ENCODE measurements around the gene PDE6D. TPM values are rescaled to one million over a fixed set of nuclear protein-coding genes. Genes with fewer than 3 reads are reported as not detected.

The PDE6D gene
- total and polyA plus RNA-seq, 2 of the 13 experiments (the other 11 are each of a cell fraction or from before 2014, with no cell fraction given), result 14.1 to 23.2 TPM

DNA sequence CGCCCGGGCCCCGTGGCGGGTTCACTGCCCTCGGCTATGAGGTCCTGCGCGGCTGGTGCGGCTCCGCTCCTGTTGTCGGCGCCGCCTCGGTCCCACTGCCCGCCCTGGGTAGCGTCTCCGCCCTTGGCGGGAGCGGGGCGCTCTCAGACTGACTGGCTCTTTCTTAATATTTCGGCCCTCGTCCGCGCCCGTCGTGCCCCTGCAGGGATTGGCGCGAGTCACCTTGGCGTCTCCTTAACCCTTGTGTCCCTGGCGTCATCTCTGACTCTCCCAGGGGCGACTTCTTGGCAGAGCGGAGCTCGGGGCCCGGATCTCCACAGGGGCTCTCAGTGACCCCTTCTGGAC lies 71.5 kb downstream of the PDE6D start (continued):
- TF ChIP-seq KMT2A (CRISPR knock-in tag; IDR thresholded peaks at IDR 0.05) (0 out of 2 replicates have a peak, but pooled peaks have one; percentile 14), TGIF2 (CRISPR knock-in tag; IDR thresholded peaks at IDR 0.05) (no peak), ZNF790 (CRISPR knock-in tag; IDR thresholded peaks at IDR 0.05; ENCODE audit: borderline replicate concordance) (no peak), TBP (CRISPR knock-in tag; IDR thresholded peaks at IDR 0.05) (no peak), ZNF598 (CRISPR knock-in tag; IDR thresholded peaks at IDR 0.05; ENCODE audit: borderline replicate concordance) (peak; percentile 96; the same call in 1 of the 2 replicates), ZNF572 (CRISPR knock-in tag; IDR thresholded peaks at IDR 0.05) (0 out of 2 replicates have a peak, but pooled peaks have one; percentile 52), EP300 (IDR thresholded peaks at IDR 0.05; ENCODE audit: low read depth in 2 of 2, low read length in 2 of 2) (0 out of 4 replicates have a peak, but pooled peaks of 1 of the 2 experiments have one; percentile 35), EP300 (CRISPR knock-in tag; IDR thresholded peaks at IDR 0.05; ENCODE audit: borderline replicate concordance) (no peak), HNRNPLL (IDR thresholded peaks at IDR 0.05; ENCODE audit: low read depth, low read length, poor library complexity, severe bottlenecking) (no peak), DMAP1 (CRISPR knock-in tag; IDR thresholded peaks at IDR 0.05) (peak; percentile 11; the same call in 1 of the 2 replicates), ZNF317 (CRISPR knock-in tag; IDR thresholded peaks at IDR 0.05) (0 out of 2 replicates have a peak, but pooled peaks have one; percentile 2), CC2D1A (CRISPR knock-in tag; IDR thresholded peaks at IDR 0.05) (no peak), ZNF24 (IDR thresholded peaks at IDR 0.05) (no peak), ZBTB8A (CRISPR knock-in tag; IDR thresholded peaks at IDR 0.05; ENCODE audit: borderline replicate concordance, low read depth) (no peak), CHD2 (IDR thresholded peaks at IDR 0.05; ENCODE audit: low read depth, low read length) (no peak), RBM39 (IDR thresholded peaks at IDR 0.05; ENCODE audit: low read depth, low read length, poor library complexity, severe bottlenecking) (peak; percentile 67), ZZZ3 (CRISPR knock-in tag; IDR thresholded peaks at IDR 0.05; ENCODE audit: borderline replicate concordance) (no peak), SOX6 (IDR thresholded peaks at IDR 0.05) (no peak), SOX6 (CRISPR knock-in tag; IDR thresholded peaks at IDR 0.05) (peak; percentile 39; the same call in 1 of the 2 replicates), ZNF616 (CRISPR knock-in tag; IDR thresholded peaks at IDR 0.05; ENCODE audit: low read depth) (no peak), SNAI1 (CRISPR knock-in tag; IDR thresholded peaks at IDR 0.05; ENCODE audit: borderline replicate concordance) (peak; percentile 79; the same call in 1 of the 2 replicates)
- TF ChIP-seq, protein P1, sequence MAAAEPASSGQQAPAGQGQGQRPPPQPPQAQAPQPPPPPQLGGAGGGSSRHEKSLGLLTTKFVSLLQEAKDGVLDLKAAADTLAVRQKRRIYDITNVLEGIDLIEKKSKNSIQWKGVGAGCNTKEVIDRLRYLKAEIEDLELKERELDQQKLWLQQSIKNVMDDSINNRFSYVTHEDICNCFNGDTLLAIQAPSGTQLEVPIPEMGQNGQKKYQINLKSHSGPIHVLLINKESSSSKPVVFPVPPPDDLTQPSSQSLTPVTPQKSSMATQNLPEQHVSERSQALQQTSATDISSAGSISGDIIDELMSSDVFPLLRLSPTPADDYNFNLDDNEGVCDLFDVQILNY (CRISPR knock-in tag; conservative IDR thresholded peaks at IDR 0.05), result no peak
- TF ChIP-seq, protein P2, sequence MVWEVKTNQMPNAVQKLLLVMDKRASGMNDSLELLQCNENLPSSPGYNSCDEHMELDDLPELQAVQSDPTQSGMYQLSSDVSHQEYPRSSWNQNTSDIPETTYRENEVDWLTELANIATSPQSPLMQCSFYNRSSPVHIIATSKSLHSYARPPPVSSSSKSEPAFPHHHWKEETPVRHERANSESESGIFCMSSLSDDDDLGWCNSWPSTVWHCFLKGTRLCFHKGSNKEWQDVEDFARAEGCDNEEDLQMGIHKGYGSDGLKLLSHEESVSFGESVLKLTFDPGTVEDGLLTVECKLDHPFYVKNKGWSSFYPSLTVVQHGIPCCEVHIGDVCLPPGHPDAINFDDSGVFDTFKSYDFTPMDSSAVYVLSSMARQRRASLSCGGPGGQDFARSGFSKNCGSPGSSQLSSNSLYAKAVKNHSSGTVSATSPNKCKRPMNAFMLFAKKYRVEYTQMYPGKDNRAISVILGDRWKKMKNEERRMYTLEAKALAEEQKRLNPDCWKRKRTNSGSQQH (CRISPR knock-in tag; IDR thresholded peaks at IDR 0.05; ENCODE audit: low read depth), result 0 out of 2 replicates have a peak, but pooled peaks have one; percentile 3
- TF ChIP-seq, protein P3, sequence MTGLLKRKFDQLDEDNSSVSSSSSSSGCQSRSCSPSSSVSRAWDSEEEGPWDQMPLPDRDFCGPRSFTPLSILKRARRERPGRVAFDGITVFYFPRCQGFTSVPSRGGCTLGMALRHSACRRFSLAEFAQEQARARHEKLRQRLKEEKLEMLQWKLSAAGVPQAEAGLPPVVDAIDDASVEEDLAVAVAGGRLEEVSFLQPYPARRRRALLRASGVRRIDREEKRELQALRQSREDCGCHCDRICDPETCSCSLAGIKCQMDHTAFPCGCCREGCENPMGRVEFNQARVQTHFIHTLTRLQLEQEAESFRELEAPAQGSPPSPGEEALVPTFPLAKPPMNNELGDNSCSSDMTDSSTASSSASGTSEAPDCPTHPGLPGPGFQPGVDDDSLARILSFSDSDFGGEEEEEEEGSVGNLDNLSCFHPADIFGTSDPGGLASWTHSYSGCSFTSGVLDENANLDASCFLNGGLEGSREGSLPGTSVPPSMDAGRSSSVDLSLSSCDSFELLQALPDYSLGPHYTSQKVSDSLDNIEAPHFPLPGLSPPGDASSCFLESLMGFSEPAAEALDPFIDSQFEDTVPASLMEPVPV (CRISPR knock-in tag; IDR thresholded peaks at IDR 0.05), result no peak
- TF ChIP-seq, protein P4, sequence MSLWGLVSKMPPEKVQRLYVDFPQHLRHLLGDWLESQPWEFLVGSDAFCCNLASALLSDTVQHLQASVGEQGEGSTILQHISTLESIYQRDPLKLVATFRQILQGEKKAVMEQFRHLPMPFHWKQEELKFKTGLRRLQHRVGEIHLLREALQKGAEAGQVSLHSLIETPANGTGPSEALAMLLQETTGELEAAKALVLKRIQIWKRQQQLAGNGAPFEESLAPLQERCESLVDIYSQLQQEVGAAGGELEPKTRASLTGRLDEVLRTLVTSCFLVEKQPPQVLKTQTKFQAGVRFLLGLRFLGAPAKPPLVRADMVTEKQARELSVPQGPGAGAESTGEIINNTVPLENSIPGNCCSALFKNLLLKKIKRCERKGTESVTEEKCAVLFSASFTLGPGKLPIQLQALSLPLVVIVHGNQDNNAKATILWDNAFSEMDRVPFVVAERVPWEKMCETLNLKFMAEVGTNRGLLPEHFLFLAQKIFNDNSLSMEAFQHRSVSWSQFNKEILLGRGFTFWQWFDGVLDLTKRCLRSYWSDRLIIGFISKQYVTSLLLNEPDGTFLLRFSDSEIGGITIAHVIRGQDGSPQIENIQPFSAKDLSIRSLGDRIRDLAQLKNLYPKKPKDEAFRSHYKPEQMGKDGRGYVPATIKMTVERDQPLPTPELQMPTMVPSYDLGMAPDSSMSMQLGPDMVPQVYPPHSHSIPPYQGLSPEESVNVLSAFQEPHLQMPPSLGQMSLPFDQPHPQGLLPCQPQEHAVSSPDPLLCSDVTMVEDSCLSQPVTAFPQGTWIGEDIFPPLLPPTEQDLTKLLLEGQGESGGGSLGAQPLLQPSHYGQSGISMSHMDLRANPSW (CRISPR knock-in tag; IDR thresholded peaks at IDR 0.05; ENCODE audit: borderline replicate concordance), result no peak
